Embryonic facial prominence (tissue), 1 donor: ENCODE measurements around the gene DAD1.

Experiments used
- DNase-seq: peaks from one replicate; pipeline ENCODE4 v3.0.0-alpha.2; 2016; ENCODE audit errors: extremely low spot score

Gene DAD1

DNA sequence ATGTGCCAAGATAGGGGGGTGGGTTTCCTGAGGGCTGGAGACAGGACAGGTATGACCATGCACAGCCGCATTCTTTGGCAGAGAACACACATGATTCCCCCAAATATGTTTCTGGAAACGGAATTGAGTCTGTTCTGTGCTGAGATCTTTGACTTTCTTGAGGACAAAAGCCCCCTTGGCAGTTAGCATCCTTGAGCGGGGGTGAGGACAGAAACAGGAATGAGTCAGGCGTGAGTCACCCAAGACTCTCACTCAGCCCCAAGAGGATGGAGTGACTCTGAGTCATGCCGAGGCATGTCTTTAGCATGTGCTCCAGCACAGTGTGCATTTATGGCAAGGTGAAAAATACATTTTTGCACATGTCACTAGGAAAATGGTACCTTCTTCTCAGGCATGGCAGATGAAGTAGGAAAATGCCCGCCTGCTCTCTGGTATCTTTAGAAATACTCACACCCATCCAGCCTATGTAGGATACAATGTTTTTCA is 52.1 kb downstream of the DAD1 start:
- no peak for DNase-seq

- DNase-seq: no peak
These were observed 53.1 kb downstream of the DAD1 start for GRCh38 chr14:22535916-22536315.

DNA sequence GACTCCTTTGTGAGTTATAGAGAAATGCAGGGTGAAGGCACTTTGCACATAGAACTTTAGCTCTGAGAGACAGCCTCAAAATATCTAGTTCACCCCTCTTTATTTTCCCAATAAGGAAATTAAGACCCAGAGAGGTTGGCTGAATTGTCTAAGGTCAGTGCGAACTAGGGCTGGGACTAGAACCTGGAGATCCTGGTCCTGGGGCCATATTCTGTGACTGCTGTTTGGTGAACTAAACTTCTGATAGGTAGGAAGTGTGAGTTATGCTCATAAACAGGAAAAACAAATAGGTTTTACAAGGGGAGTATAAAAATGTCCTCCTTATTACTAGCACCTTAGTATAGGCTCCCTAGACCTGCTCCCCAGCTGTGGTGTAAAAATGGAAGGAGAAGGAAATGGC is 53.9 kb downstream of the DAD1 start:
- no peak for DNase-seq

DNA sequence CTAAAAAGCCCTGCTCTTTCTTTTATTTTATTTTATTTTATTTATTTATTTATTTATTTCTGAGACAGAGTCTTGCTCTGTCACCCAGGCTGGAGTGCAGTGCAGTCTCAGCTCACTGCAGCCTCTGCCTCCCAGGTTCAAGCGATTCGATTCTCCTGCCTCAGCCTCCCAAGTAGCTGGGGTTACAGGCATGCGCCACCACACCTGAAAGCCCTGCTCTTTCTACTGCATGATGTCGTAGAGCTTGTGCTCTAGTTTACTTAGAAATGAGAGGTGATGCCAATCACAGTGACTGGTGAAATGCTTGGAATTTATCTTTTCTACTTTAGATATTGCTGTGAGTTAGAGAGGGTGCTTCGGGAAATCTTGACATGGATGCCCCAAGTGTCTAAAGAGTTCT is 54.5 kb downstream of the DAD1 start:
- no peak for DNase-seq

- no peak for DNase-seq
These were observed 55.2 kb downstream of the DAD1 start for GRCh38 chr14:22533739-22534359.

DNA sequence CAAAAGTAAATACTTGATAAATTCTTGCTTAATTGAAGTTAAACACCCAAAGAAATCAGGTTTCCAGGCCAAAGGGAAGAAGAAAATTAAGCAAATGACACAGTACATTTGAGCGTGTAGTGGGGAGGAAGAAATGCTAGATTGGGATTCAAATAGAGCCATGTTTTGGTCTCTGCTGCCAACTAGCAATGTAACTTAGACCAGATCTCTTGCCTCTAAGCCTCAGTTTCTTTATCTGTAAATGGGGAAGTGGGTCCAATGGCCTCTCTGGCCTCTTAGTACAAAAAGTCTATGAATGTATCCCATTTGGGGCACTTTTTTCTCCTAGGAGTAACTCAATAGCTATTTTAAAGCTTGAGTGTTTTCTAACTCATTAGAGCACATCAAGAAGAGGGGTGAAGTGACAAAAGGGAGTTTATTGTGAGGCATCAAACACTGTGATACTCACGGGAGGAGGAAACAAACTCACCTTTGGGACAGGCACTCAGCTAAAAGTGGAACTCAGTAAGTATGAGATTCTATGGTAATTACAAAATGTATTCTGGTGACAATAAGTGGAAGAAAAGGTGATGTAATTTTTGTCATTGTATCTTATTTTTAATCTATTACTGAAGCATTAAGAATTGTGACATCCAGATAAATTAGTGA is 55.8 kb downstream of the DAD1 start:
- no peak for DNase-seq

DNA sequence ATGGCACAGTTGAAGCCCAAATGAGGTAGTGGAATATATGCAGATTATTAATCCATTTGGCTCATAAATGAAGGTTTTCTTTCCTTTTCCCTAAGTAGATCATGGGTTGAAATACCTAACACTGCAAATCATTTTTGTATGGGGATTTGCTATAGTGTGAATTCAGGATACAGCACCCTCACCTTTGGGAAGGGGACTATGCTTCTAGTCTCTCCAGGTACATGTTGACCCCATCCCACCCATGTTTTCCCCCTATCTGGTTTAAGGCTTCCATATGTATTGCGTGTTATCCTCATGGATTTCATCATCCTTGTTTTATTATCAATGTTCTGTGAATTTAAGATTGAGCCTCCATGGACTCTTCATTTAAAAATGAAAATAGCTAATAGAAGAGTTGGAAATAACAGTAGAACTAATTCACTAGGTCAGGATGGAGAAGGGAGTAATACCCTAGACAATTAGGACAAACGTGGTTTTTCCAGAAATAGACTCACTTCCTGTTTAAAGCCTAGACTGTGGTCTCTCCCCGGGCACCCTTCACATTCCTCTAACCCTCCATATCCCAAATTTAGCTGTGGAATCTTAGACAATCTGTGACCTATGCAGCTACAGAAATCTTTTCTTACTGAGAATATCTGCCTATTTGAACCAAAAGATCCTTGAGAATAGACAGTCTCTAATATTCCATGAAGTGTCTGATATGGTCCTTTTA is 56.5 kb downstream of the DAD1 start:
- no peak for DNase-seq

GRCh38 chr14:22531451-22532344 is 57.3 kb downstream of the DAD1 start:
- no peak for DNase-seq

GRCh38 chr14:22530127-22530526 is 58.9 kb downstream of the DAD1 start:
- DNase-seq: no peak

GRCh38 chr14:22526744-22527143 is 62.3 kb downstream of the DAD1 start:
- DNase-seq: no peak

DNA sequence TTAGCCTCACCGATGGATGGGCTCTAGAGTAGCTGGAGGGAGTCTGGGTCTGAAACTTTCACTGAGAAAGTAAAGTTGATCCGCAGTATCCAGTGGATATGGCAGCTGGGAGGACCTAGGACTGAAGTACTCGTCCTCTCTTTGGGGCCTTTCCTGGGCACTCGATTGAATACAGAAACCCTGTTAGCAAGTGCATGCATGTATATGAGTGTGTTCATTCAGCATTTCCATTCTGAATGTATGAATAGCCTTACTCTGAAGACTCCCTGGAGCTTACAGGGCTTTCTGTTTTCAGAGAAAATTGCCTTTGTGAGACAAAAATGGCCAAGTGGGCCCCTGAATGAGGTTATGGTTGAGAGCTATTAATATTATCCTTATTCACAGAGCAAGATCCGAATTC is 62.8 kb downstream of the DAD1 start:
- DNase-seq: no peak

GRCh38 chr14:22524784-22525161 is 64.3 kb downstream of the DAD1 start:
- no peak for DNase-seq

GRCh38 chr14:22524115-22524783 is 64.8 kb downstream of the DAD1 start:
- no peak for DNase-seq

DNA sequence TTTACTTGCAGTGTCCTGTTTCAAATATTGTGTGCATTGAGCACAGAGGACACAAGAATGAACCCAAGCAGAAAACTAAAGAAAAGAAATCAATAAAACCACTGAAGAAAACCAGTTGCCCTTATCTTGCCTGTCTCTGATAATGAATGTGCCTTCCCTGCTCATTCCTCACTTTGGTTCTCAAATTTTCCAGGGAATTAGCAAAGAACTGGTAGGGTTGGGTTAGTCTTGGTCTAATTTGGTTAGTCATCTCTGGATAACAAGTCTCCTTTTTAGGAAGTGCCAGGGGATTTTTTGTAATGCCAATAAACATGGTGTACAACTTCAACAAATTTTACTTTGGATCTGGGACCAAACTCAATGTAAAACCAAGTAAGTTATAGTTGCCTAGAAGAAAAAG is 65.7 kb downstream of the DAD1 start:
- no peak for DNase-seq

- no peak for DNase-seq
These were observed 66.5 kb downstream of the DAD1 start for GRCh38 chr14:22522466-22522957.

GRCh38 chr14:22521449-22522239 is 67.4 kb downstream of the DAD1 start:
- no peak for DNase-seq

- DNase-seq: no peak
These were observed 68.2 kb downstream of the DAD1 start for GRCh38 chr14:22520796-22521195.

- DNase-seq: no peak
These were observed 68.9 kb downstream of the DAD1 start for GRCh38 chr14:22519877-22520685.

DNA sequence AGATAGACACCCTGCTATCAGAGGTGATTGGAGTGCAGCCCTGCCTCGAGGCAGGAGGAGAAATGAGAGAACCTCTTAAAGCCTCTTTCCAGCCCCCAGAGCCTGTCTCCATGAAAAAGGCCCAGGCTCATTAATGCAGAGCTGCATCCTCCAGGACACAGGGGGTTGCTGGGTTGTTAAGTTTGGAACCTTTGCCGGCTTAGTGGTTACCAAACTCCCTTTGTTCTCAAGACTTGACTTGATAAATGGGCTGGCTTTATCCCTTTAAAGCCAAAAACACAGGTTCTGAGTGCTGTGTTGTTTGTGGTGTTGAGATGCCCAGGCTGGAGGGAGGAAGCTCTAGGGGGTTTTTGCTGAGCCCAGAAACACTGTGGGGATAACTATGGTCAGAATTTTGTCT is 71.0 kb downstream of the DAD1 start:
- no peak for DNase-seq
